Endothelial cell of umbilical vein (primary cell): Measurements from ENCODE around the gene LRRN4. TPM values are rescaled to one million over a fixed set of nuclear protein-coding genes. Genes with fewer than 3 reads are reported as not detected.

ENCODE experiments used
- BruUV-seq: library from RNA; stranded (reverse); fragments of 400-500 nt; replicated peaks from 2 replicates; lab custom pipeline; 2021; lab: Mats Ljungman, UMichigan
- CTCF ChIA-PET: fragments of 300-600, 350-600 bp; sonication (Branson Sonifier 250); formaldehyde crosslinking; loops from one replicate; lab custom pipeline; 2021; ENCODE audit warnings: antibody characterized with exemption, inconsistent platforms; lab: Charles Lee
- POLR2A ChIA-PET: fragments of 300-600, 350-600 bp; sonication (Branson Sonifier 250); formaldehyde crosslinking; loops from one replicate; lab custom pipeline; 2021; ENCODE audit warnings: antibody characterized with exemption, inconsistent platforms; lab: Charles Lee
- DNase-seq: peaks from one replicate; pipeline ENCODE4 v3.0.0-alpha.2; 2011; ENCODE audit warnings: low read depth, low spot score
- FAIRE-seq: peaks from 2 replicates; lab custom pipeline; 2011; peaks lifted over from hg19 to GRCh38; lab: Jason Lieb, UNC
- H2AFZ ChIP-seq: 2 replicates; pipeline ENCODE4 v1.6.0; 2012; ENCODE audit warnings: low read depth, low read length, control low read depth, inconsistent platforms
- H3K27ac ChIP-seq: 2 replicates; pipeline ENCODE4 v1.5.1; 2011; ENCODE audit warnings: low read depth, mild to moderate bottlenecking, control low read depth, low read length, moderate library complexity; ENCODE audit not compliant: insufficient read depth
- H3K27me3 ChIP-seq, 2 experiments: 2 replicates each; pipeline versions ENCODE4 v1.6.0 to v1.6.1; 2011; ENCODE audit warnings: low read length in 2 of 2, mixed read lengths in 1 of 2; ENCODE audit not compliant: control insufficient read depth in 2 of 2, insufficient read depth in 2 of 2
- H3K36me3 ChIP-seq, 2 experiments: 2 replicates in 1 of 2; 3 replicates in 1 of 2; pipeline ENCODE4 v1.5.1; 2011; ENCODE audit warnings: low read length in 2 of 2, mild to moderate bottlenecking in 1 of 2, moderate library complexity in 1 of 2; ENCODE audit not compliant: control insufficient read depth in 2 of 2, insufficient read depth in 2 of 2; ENCODE audit errors: extremely low read depth in 1 of 2
- H3K4me1 ChIP-seq: 3 replicates; pipeline ENCODE4 v1.5.1; 2011; ENCODE audit warnings: mild to moderate bottlenecking, low read length; ENCODE audit not compliant: control insufficient read depth, insufficient read depth; ENCODE audit errors: extremely low read depth
- H3K4me2 ChIP-seq: 2 replicates; pipeline ENCODE4 v1.6.1; 2011; ENCODE audit warnings: low read length, control low read depth, mixed read lengths; ENCODE audit not compliant: insufficient read depth
- H3K4me3 ChIP-seq, 3 experiments: fragments of 200-600 bp in 1 of 3; sonication (generic), shearing (Covaris generic) in 1 of 3; replicated peaks in 1 of 3; 2 replicates each; pipeline ENCODE4 v1.5.1; 2011 to 2016; ENCODE audit warnings: control low read depth in 3 of 3, low read length in 3 of 3, mild to moderate bottlenecking in 2 of 3, inconsistent platforms in 1 of 3, low read depth in 1 of 3, moderate library complexity in 1 of 3; ENCODE audit not compliant: insufficient read depth in 1 of 3
- H3K79me2 ChIP-seq: 2 replicates; pipeline ENCODE4 v1.6.0; 2012; ENCODE audit warnings: low read length, inconsistent platforms; ENCODE audit not compliant: control insufficient read depth, insufficient read depth
- H3K9ac ChIP-seq: replicated peaks from 2 replicates; pipeline ENCODE3; 2011; ENCODE audit warnings: low read length, control low read depth; ENCODE audit not compliant: insufficient read depth; ENCODE audit errors: extremely low read depth
- H3K9me1 ChIP-seq: replicated peaks from 3 replicates; pipeline ENCODE4 v1.6.0; 2011; ENCODE audit warnings: mild to moderate bottlenecking, low read length; ENCODE audit not compliant: control insufficient read depth, insufficient read depth; ENCODE audit errors: extremely low read depth
- H3K9me3 ChIP-seq: replicated peaks from 2 replicates; pipeline ENCODE4 v1.5.1; 2012; ENCODE audit warnings: low read length, inconsistent platforms; ENCODE audit not compliant: control insufficient read depth, insufficient read depth
- H4K20me1 ChIP-seq: replicated peaks from 2 replicates; pipeline ENCODE3; 2011; ENCODE audit warnings: mild to moderate bottlenecking, low read length; ENCODE audit not compliant: control insufficient read depth, insufficient read depth; ENCODE audit errors: extremely low read depth
- FOS ChIP-seq: IDR thresholded peaks from 2 replicates; pipeline ENCODE4 v1.6.1; 2011; ENCODE audit warnings: mild to moderate bottlenecking, low read length, moderate library complexity, borderline replicate concordance; ENCODE audit not compliant: insufficient read depth
- GATA2 ChIP-seq: IDR thresholded peaks from 2 replicates; pipeline ENCODE4 v1.7.0; 2011; ENCODE audit warnings: low read depth, mild to moderate bottlenecking, moderate library complexity, mixed read lengths, low read length; ENCODE audit not compliant: insufficient read length, insufficient read depth
- JUN ChIP-seq: IDR thresholded peaks from 2 replicates; pipeline ENCODE4 v1.6.1; 2011; ENCODE audit warnings: borderline replicate concordance, low read depth; ENCODE audit not compliant: insufficient read length, insufficient read depth
- MYC ChIP-seq: IDR thresholded peaks from one replicate; pipeline ENCODE4 v1.6.1; 2011; ENCODE audit warnings: mild to moderate bottlenecking, low read depth, low read length
- POLR2A ChIP-seq: IDR thresholded peaks from 2 replicates; pipeline ENCODE4 v1.6.1; 2012; ENCODE audit warnings: low read depth, mild to moderate bottlenecking, control low read depth, low read length
- POLR2AphosphoS5 ChIP-seq: IDR thresholded peaks from 2 replicates; pipeline ENCODE4 v1.6.1; 2012; ENCODE audit warnings: low read depth, mild to moderate bottlenecking, control low read depth, low read length, moderate library complexity; ENCODE audit not compliant: insufficient read depth
- dilution Hi-C: fragments of 300-500 bp; cut with MboI; formaldehyde crosslinking; loops from one replicate; pipeline ENCODE4 v1.15.0; 2019; ENCODE audit warnings: low sequenced_read_pairs; ENCODE audit not compliant: extremely low pct_ligation_motif_present
- intact Hi-C: fragments of 100-400 bp; cut with micrococcal nuclease; formaldehyde crosslinking; loops from one replicate; pipeline ENCODE4 v1.10.0; 2022
- polyA plus RNA-seq, 4 experiments: library from polyadenylated mRNA; depleted of rRNA in 3 of 4; stranded (reverse) in 3 of 4; unstranded in 1 of 4; fragments of >200 nt; gene quantifications; 2 replicates each; pipeline versions ENCODE4 v1.2.1 to v1.2.3, GENCODE V29; 2011 to 2012; ENCODE audit warnings: missing spikeins in 1 of 4
- total RNA-seq: library from RNA; stranded (reverse); gene quantifications from 2 replicates; pipeline ENCODE4 v1.2.3, GENCODE V29; 2021
- TF ChIP-seq, protein P1 (sequence below), 2 donors: IDR thresholded peaks; 1 replicate in 1 of 2; 2 replicates in 1 of 2; pipeline ENCODE4 v1.5.1; 2011; ENCODE audit warnings: low read length in 2 of 2, mild to moderate bottlenecking in 2 of 2, moderate library complexity in 2 of 2, control low read depth in 1 of 2, inconsistent platforms in 1 of 2, low read depth in 1 of 2; ENCODE audit not compliant: insufficient read depth in 1 of 2; ENCODE audit errors: extremely low read depth in 1 of 2
- TF ChIP-seq, protein P2 (sequence below): IDR thresholded peaks from 2 replicates; pipeline ENCODE4 v1.6.1; 2011; ENCODE audit not compliant: insufficient read depth, insufficient read length

LRRN4 gene
- total and polyA plus RNA-seq, 2 donors (not counting 3 experiments of a cell fraction or from before 2014, with no cell fraction given): not detected

DNA sequence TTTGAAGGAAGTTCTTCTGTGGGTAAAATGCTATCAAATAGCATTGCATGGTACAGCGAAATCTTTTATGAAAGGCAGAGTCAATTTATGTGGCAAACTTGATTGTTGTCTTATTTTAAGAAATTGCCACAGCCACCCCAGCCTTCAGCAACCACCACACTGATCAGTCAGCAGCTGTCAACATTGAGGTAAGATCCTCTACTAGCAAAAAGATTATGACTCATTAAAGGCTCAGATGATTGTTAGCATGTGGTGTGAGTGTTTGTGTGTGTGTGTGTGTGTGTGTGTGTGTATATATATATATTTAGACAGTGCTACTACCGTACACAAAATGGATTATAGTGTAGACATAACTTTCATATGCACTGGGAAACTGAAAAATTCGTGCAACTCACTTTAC lies 27.8 kb downstream of the LRRN4 start:
- Histone ChIP-seq H3K9me3 (peaks cover 3% of the 10 kb centered on the region), H3K4me1 (no peaks in the 10 kb centered on the region), H3K27ac (no peak overlapping the region), H3K27me3 (no peaks in the 10 kb centered on the region), H2AFZ (no peak overlapping the region), H3K4me3 (no peak overlapping the region), H3K4me2 (no peak overlapping the region), H3K9me1 (no peaks in the 10 kb centered on the region), H3K9ac (no peak overlapping the region), H4K20me1 (peaks cover 3% of the 10 kb centered on the region), H3K79me2 (peaks cover 15% of the 10 kb centered on the region), H3K36me3 (peaks cover 4 to 8% of the 10 kb centered on the region in 2 experiments)
- no TSS peak for BruUV-seq
- intact Hi-C loops: no loop called here
- ChIA-PET POLR2A (no interaction called here), CTCF (interaction anchor here (0.9 kb wide), 1 partner anchor 469 kb away, joined by 3 read pairs; no protein-coding TSS in a partner anchor)
- dilution Hi-C loops: no loop called here
- no peak for DNase-seq
- TF ChIP-seq POLR2A (no peak), FOS (no peak), JUN (no peak), POLR2AphosphoS5 (no peak), MYC (no peak), GATA2 (no peak)
- TF ChIP-seq, protein P1, sequence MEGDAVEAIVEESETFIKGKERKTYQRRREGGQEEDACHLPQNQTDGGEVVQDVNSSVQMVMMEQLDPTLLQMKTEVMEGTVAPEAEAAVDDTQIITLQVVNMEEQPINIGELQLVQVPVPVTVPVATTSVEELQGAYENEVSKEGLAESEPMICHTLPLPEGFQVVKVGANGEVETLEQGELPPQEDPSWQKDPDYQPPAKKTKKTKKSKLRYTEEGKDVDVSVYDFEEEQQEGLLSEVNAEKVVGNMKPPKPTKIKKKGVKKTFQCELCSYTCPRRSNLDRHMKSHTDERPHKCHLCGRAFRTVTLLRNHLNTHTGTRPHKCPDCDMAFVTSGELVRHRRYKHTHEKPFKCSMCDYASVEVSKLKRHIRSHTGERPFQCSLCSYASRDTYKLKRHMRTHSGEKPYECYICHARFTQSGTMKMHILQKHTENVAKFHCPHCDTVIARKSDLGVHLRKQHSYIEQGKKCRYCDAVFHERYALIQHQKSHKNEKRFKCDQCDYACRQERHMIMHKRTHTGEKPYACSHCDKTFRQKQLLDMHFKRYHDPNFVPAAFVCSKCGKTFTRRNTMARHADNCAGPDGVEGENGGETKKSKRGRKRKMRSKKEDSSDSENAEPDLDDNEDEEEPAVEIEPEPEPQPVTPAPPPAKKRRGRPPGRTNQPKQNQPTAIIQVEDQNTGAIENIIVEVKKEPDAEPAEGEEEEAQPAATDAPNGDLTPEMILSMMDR (IDR thresholded peaks at IDR 0.05; ENCODE audit: extremely low read depth in 1 of 2, insufficient read depth in 1 of 2, low read depth in 1 of 2, low read length in 2 of 2): no peak
- TF ChIP-seq, protein P2, sequence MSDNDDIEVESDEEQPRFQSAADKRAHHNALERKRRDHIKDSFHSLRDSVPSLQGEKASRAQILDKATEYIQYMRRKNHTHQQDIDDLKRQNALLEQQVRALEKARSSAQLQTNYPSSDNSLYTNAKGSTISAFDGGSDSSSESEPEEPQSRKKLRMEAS: no peak
- no peak for FAIRE-seq
